Activated T-cell treated with anti-CD3 and anti-CD28 coated beads for 48 hours (primary cell): ENCODE measurements around the gene DAB1.
"Not testable (repeated sequence)": the region's sequence is repeated elsewhere in the genome, so short reads cannot be mapped to it uniquely, and the experiment has no call there.

ENCODE experiments used
- DNase-seq: peaks from one replicate; pipeline ENCODE4 v3.0.0-alpha.2; 2020; ENCODE audit warnings: low read depth

The DAB1 gene

DNA sequence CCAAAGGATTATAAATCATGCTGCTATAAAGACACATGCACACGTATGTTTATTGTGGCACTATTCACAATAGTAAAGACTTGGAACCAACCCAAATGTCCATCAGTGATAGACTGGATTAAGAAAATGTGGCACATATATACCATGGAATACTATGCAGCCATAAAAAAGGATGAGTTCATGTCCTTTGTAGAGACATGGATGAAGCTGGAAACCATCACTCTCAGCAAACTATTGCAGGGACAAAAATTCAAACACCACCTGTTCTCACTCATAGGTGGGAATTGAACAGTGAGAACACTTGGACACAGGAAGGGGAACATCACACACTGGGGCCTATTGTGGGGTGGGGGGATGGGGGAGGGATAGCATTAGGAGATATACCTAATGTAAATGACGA, 203.0 kb downstream of the DAB1 start:
- DNase-seq: not testable (repeated sequence)

DNA sequence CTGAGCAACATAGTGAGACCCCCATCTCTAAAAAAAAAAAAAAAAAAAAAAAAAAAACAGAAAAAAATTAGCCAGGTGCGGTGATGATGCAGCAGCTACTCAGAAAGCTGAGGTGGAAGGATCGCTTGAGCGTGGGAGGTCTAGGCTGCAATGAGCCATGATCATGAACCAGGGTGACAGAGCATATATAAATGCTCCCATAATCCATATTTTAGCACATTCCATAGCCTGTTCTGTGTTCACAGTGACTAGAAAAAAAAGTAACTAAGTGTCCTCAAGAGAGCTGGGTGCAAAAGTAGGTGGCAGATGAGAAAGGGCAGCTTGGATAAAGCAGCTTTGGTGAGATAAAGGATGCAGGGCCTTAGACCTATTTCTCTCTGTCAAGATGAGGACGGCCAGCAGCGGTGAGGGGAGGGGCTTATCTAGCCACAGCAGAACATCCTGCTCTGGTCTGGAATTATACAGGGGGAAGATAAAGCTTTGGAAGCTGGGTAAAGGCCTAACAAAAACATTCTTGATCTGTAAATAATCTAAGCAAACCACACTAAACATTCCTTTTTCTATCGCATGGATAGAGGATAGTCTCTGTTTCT, 205.3 kb downstream of the DAB1 start:
- DNase-seq: no peak

DNA sequence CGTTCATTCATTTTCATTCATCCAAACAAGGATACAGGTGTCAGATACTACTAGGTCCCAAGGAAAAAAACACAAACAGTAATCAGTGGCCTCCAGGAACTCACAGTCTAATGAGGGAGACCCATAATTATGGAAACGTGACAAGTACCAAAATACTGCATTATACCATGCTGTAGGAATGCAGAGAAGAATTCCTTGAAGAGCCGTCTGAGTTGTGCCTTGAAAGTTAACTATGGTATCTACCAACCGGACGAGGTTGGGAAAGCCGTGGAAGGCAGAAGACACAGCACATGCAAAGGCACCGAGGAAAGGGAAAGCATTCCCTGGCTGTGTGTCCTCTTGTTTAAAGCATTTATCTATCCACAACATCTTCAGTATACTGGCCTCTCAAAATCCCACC, 206.0 kb downstream of the DAB1 start:
- DNase-seq: no peak

DNA sequence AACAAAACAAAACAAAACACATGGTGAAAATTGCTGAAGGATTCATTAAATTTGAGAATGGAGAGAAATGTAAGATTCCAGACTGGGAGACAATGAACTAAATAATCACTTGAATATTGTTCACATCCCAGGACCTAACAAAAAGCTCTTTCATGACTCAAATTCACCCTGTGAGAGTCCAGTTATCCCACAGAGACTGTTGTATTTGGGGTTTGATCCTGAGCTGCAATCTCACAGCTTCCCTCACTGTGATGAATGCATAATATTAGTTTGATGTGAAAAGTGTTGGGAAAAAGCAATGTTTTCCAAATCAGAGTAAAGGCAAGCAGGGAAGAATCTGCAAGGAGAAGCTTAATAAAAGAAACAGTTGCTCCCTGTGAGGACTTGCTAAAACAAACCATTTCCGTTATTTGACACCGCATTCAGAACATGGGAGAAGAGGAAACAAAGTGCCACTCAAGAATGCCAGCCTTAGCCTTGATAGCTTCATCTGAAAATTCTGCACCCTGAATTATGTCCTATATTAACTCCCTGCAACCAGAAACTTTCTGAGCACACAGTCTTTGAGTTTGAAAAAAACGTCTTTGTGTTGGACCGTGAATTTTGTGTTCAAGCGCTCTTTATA, 208.8 kb downstream of the DAB1 start:
- DNase-seq: no peak

DNA sequence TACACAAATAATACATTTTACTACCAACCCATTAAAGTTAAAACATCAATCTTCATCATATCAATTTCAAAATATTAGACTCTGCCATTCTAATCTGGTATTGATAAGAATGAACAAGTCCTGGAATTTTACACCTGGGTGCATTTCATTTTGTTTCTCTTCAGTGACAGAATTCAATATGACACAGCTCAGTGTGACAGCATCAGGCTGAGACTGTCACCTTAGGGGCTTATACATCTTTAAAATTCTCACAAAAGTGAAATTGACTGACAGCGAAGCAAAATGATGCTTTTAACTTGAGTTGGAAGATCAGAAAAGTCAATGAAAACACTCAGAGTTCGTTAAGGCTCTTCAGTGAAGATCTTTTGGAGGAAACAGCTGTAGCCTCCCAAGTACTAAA, 213.0 kb downstream of the DAB1 start:
- no peak for DNase-seq

DNA sequence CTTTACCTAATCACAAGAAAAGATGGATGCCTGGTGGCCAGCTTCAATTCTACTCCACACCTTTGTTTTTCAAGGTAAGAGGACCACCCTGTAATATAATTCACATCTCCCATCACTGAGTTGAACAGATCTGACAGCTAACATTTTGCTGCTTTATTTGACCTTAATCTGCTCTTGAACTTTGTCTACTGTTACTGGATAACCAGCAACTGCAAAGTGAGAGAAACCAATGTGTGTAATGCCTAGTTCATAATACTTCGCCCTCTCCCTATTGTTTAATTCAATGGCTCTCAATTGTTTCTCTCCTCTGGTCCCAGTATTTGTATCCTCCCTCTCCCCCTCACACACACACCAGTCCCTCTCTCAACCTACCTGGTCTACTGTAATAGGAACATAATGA, 214.4 kb downstream of the DAB1 start:
- no peak for DNase-seq

DNA sequence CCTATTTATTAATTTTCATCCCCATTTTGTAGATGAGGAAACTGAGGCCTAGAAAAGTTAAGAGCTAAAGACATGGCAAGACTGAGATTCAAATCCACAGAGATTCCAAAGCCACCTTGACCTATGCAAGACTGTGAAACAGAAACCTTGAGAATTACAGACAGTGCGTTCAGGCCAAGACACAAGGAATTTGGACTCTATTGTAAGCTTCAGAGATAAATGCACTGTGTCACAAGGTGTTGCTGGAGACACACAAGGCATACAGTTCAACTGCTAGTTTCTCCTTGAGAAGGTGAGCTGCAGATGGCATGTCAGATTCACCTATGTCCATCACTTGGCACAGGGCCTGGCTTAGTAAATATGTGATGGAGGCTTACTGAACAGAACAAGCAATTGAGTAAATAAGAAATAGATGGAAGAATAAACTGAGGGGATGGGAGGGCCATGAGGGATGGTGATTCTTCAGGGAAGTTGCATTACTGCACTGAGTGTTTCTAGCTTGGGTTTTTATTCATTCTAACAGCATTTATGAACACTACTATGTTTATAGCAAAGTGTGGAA, 215.0 kb downstream of the DAB1 start:
- DNase-seq: no peak

DNA sequence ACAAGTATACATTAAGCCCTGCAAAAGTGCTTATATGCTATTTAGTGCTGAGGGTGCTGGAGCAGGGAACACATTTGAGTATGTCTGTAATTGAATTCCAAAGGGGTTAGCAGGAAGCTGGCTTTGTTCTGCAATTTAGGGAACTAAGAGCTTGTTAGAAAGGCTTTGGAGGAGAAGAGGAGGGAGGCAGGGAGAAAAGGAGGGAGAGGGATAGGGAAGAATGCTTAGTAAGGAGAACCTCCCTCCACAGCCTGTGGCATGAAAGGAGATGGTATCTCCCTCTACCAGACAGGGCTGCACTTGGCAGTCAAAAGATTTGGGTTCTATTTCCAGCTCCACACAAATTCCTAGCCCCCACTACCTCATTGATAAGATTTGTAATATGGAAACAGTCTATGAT, 217.8 kb downstream of the DAB1 start:
- no peak for DNase-seq

DNA sequence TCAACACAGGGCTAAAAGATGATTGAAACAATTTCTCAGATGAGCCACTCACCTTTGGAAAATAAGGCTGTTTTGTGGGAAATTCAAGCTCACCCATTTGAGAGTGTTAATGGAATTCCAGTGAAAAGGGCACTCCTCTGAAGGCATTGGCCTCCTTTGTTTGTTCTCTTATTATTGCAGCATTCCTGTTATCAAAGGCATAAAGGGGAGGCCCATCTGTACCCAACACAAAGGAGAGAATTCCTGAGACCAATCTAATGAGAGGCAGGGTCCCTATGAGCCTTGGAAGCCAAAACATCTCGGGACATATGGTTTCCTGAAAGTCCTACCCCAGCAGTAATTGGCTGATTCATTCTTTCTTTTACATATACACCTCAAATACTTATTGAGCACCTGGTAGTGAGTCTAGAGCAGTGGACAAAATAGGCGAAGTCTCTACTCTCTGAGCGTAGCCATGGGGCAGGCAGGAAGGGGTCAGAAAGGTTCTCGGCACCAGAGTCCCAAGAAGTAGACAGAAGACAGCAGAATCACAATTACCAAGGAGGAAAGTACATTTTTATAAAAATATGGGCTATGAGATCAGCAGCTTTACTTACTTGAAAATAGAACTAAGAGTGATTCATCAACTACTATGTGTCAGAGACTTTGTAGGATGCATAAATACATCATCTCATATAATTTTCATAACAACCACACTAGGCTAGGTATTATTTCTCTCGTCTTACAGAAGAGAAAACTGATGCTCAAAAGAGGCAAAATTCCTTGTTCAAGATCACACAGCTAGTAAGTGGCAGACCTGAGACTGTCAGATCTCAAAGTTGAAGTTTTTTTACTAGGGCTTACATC, 218.7 kb downstream of the DAB1 start:
- DNase-seq: no peak

DNA sequence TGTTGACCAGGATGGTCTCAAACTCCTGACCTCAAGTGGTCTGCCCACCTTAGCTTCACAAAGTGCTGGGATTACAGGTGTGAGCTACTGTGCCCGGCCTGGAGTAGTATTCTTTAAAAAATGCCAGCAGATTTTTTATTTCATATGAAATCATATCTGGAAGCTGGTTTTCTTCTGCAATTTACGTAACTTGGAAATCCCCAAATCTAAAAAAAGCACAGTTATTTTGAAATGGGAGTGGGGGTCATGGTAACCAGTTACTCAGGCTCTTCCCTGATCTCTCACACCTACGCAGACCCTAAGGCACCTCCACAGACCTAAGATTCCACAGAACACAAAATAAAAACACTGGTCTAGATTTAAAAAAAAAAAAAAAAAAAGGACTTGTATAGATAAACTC, 219.8 kb downstream of the DAB1 start:
- DNase-seq: no peak

DNA sequence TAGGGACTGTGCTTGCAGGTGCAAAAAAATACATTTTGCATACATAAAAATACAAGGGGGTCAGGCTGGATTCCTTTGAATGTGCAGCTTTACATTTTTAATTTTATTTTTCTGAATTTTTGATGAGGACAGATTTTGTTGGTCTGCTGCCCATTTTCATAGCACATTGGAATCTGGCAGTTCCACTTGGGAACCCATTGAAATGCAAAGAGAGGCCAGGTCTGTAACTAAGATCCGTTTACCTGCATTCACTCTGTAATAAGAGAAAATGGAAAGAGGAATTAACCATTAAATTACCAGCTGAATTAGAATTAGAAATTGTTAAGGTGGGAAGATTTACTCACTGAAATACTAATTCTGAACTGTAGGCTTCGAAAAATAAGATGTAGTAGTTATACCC, 221.6 kb downstream of the DAB1 start:
- no peak for DNase-seq

DNA sequence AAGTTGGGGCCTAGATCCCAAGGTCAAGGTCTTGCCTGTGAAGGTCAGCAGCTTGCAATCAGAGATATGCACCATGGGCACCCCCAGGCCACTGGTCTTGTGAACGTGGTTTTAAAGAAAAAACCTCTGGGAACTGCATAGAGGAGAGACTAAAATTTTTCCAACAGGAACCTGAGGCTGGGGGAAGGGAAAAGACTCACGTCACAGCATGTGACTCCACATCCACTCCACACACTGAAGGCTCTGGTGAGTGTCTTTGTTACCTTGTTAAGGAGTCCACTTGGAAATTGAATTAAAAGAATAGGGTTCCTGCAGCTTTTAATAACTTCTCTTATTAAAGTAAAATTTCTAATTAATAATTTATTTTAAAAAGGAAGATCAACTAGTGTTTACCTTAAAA, 224.9 kb downstream of the DAB1 start:
- DNase-seq: no peak

DNA sequence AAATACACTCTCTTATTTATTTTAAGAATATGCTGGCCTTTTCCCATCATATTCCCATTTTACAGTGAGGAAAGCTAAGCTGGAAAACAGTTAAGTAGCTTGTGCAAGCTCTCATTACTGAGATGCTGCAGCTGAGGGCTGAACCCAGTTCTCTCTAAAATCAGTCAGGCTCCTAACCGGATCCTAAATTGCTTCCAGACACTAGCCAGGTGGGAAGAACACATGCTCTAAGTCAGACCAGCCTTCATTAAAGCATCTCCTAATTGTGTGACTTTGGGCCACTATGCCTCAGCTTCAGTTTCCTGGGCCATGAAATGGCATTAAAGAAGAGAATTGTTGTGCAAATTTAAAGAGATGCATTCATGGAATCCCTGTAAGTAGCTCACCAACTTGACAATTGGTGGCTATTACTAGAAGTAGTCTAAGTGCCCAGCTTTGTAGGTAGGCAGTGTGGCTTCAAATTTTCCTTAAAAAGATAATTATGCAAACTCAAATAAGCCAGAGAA, 228.4 kb downstream of the DAB1 start:
- DNase-seq: no peak

DNA sequence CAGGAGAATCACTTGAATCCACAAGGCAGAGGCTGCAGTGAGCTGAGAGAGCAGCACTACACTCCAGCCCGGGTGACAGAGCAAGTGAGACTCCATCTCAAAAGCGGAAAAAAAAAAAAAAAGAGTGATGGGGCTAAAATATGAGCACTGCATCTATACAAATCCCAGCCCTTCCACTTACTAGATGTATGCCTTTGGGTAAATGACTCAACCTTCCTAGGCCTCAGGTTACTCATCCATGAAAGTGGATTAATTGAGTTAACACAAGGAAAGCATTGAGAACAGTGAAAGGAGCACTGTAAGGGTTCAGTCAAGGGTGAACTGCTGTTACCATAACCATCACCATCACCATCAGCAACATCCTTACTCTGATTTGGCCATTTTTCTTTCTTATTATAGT, 231.6 kb downstream of the DAB1 start:
- DNase-seq: no peak

DNA sequence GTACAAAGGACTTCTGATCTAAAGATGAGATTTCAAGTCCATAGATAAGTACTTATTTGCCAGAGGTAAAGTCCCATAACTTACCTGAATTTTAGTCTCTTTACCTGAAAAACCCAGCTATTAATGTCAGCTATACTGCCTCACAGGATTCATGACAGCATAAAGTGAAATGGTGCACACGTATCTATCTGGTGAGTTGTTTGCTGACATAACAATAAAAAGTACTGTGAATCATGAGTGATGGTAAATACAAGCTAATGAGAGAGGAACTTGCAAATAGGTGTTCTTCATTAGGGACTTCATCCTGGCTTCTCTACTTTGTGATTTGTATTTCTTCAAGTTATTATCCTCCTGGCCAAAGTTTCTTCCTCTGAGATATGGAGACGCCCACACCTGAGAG, 233.0 kb downstream of the DAB1 start:
- DNase-seq: no peak

DNA sequence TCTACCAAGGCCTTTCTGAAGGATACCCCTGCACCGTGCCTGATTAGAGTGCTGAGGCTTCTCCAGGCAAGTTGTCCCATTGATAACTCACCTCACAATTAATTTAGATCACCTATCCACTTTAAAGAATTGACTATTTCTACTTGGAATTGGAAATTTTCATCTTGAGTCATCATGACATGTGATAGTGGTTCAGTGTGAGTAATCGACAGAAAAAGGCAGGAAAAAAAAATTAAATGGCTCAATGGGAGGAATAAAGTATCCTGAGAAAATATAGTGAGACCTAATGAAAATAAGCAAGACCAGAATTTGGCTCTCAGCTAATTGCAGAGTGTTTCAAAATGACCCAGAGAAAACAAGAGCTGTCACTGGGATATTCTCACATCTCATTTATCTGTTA, 235.7 kb downstream of the DAB1 start:
- no peak for DNase-seq

DNA sequence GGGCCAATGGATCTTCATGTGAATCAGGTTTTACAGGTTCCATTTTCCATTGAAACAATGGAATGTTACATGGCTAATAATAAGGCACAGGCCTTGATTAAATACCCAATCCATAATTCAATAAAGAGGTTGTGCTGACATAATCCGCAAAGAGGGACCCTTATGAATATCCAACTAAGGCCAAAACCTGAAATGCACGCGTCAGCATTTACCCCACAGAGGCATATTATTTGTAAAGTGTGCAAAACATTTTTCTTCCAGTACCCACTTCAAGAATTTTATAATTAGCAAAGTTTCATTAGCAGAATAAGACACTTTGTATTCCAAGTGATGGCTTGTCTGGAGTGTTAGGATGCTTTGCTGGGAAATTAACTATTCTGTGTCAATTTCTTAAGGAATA, 237.4 kb downstream of the DAB1 start:
- DNase-seq: no peak

DNA sequence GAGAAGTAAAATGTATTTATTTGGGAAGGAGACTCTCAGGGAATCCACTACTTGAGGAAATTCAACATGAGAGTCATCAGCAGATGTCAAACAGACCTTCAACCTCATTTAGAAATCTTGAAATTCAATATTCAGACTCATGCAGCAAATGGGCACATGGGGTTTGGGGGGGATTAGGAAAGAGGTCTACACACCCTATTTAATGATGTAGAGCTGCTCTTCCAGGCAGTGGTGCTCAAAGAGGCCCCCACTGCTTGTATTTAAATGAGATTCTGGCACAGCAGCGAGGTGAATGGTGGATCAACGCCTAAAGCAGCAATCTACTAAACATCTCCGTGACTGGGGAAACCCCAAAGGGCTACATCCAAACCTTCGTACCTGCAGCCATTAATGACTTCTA, 244.9 kb downstream of the DAB1 start:
- DNase-seq: no peak

DNA sequence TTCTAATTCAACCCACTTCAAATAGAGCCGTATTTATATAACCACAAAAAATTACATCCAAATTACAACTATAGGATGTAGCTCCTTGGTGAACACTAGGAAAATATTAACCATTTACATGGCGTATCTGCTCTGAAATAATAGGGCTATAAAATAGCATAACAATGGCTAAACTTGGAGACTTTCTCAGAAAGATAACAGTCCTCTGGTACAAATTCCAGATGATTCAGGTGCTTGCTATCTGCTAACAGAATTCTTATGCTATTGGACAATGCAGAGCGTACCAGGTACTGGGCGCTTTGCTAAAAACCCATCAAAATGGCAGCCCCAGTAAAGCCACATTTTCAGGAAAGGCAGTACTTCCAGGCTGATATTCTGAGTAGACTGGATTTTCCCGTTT, 248.4 kb downstream of the DAB1 start:
- no peak for DNase-seq

DNA sequence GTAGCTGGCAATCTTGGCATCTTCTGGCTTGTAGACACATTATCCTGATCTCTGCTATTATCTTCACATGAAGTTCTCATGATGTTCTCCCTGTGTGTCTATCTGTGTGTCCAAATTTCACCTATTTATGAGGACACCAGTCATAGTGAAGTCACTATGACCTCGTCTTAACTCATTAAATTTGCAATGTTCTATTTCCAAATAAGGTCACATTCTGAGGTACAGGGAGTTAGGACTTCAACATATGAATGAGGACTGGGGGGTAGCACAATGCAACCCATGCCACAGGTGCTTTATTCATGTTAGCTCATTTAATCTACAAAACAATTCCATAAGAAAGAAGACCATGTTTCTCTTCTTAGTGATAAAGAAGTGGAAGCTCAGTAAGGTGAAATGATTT, 251.8 kb downstream of the DAB1 start:
- no peak for DNase-seq

DNA sequence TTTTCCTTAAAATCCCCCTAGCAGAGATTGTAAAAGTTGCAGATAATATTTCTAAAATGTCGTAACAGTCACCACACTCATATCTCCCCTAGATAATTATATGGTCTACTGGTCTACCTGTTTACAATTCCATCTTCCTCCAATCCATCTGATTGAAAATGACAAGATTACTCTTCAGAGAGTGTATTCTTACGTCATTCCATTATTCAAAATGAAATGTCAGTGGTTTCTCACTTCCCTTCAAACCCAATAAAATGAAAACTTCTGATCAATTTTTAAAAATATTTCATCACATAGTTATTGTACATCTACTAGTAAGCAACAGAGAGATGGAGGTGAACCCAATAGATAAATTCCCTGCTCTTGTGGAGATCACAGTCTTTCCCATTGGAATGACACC, 255.9 kb downstream of the DAB1 start:
- DNase-seq: no peak

DNA sequence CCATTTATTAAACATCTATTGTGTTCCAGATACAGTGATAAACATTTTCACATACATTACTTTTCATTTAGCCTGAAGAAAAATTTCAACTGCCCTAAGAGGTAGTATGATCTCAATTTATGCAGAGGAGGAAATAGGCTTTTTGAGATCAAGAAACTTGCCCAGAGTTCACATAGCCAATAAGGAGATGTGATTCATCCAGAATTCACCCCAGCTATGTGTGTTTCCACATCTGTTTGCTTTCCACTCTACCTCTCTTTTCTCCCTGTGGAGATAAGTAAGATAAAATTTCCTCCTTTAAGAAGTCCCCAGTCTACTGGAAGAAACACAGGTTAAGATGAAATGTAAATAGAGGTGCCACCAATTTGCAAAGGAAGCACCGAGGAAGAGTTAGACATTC, 258.3 kb downstream of the DAB1 start:
- no peak for DNase-seq

DNA sequence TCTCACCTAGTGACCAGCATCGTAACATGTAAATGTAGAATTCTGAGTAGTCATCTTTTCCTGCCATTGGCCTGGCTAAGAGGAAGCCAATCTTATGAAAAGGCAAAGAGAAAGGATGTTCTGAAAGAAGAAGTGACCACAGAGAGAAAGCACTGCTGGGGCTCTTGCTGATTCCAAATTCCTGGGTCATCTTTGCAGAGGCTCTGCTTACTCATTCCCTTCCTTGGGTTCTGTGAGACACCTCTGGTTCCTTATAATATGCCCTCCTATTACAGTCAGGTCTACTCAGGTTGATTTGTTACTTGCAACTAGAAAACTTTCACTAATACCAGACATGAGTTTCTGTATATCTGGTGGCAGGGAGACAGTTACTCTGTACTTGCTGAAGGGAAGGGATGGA, 259.3 kb downstream of the DAB1 start:
- DNase-seq: no peak
